22Rv1 (cell line): ENCODE results near the gene CXCL14.

Source experiments
- CTCF ChIP-seq: fragments of 450-650 bp; IDR thresholded peaks from 2 replicates; pipeline ENCODE4 v1.5.1; 2017; ENCODE audit warnings: mild to moderate bottlenecking
- ZFX ChIP-seq: fragments of 450-650 bp; IDR thresholded peaks from 2 replicates; pipeline ENCODE4 v1.6.1; 2017; ENCODE audit warnings: antibody characterized with exemption, borderline replicate concordance

GRCh38 chr5:135555530-135555929 lies 23.3 kb downstream of the CXCL14 start:
- TF ChIP-seq CTCF, result no peak
- TF ChIP-seq ZFX, result no peak
